HepG2 (cell line): ENCODE results near the gene MC1R. TPM values are rescaled to one million over a fixed set of nuclear protein-coding genes. Genes with fewer than 3 reads are reported as not detected.
A peak's percentile ranks its signal among the peaks of the same experiment; 100 is the strongest.

ENCODE experiments used
- ATAC-seq: fragments of 200-7000 bp; cut with Tn5 transposase; 3 replicates; pipeline ENCODE4 v1.9.1; 2020; ENCODE audit warnings: mild to moderate bottlenecking, moderate library complexity
- BruUV-seq: library from RNA; stranded (reverse); fragments of 400-500 nt; replicated peaks from 2 replicates; lab custom pipeline; 2021; lab: Mats Ljungman, UMichigan
- CTCF ChIA-PET: fragments of 300-600 bp; formaldehyde crosslinking; extraction: SDS; loops from one replicate; lab custom pipeline; 2021; ENCODE audit warnings: low total read pairs, inconsistent platforms, low intra/inter-chr PET ratio; lab: Yijun Ruan, JAX
- POLR2A ChIA-PET: fragments of 350-600 bp; sonication (Branson Sonifier 250); formaldehyde crosslinking; loops from one replicate; lab custom pipeline; 2020; ENCODE audit warnings: antibody characterized with exemption, inconsistent platforms; lab: Yijun Ruan, JAX
- DNase-seq: peaks from one replicate; pipeline ENCODE4 v3.0.0-alpha.2; 2015; ENCODE audit warnings: low spot score
- FAIRE-seq: peaks from 3 replicates; lab custom pipeline; 2011; peaks lifted over from hg19 to GRCh38; lab: Jason Lieb, UNC
- H2AFZ ChIP-seq: one replicate; pipeline ENCODE4 v1.6.1; 2011; ENCODE audit warnings: low read length, inconsistent platforms
- H3K27ac ChIP-seq: fragments of 300-600 bp; 3 replicates; pipeline ENCODE4 v1.8.0; 2011; ENCODE audit warnings: mixed run types, mild to moderate bottlenecking, mixed read lengths, low read length, inconsistent platforms; ENCODE audit not compliant: insufficient read depth; ENCODE audit errors: extremely low read length
- H3K27me3 ChIP-seq, 2 experiments: fragments of 200-600 bp in 1 of 2; 2 replicates in 1 of 2; 3 replicates in 1 of 2; pipeline versions ENCODE4 v1.6.0 to v1.8.0; 2011; ENCODE audit warnings: low read length in 2 of 2, mild to moderate bottlenecking in 2 of 2, moderate library complexity in 2 of 2, inconsistent platforms in 1 of 2; ENCODE audit not compliant: insufficient read depth in 2 of 2, control insufficient read depth in 1 of 2
- H3K36me3 ChIP-seq, 2 experiments: fragments of 200-600 bp in 1 of 2; replicated peaks in 1 of 2; 2 replicates in 1 of 2; 3 replicates in 1 of 2; pipeline versions ENCODE4 v1.5.1 to v1.8.0; 2011; ENCODE audit warnings: low read length in 2 of 2, inconsistent platforms in 1 of 2; ENCODE audit not compliant: insufficient read depth in 2 of 2, control insufficient read depth in 1 of 2
- H3K4me1 ChIP-seq: 2 replicates; pipeline ENCODE4 v1.5.1; 2012; ENCODE audit warnings: low read length, inconsistent platforms; ENCODE audit not compliant: insufficient read depth
- H3K4me2 ChIP-seq: 2 replicates; pipeline ENCODE4 v1.6.0; 2011; ENCODE audit warnings: low read depth, low read length, inconsistent platforms
- H3K4me3 ChIP-seq, 3 experiments: fragments of 200-600 bp in 1 of 3; sonication (generic), shearing (Covaris generic) in 1 of 3; replicated peaks in 1 of 3; 2 replicates each; pipeline ENCODE4 v1.5.1; 2011 to 2016; ENCODE audit warnings: low read length in 3 of 3, inconsistent platforms in 2 of 3, low read depth in 2 of 3, mild to moderate bottlenecking in 2 of 3, control low read depth in 1 of 3, mixed read lengths in 1 of 3; ENCODE audit not compliant: insufficient read depth in 1 of 3
- H3K79me2 ChIP-seq: one replicate; pipeline ENCODE4 v1.6.1; 2011; ENCODE audit warnings: low read length, inconsistent platforms; ENCODE audit not compliant: insufficient read depth
- H3K9ac ChIP-seq: 2 replicates; pipeline ENCODE4 v1.6.0; 2011; ENCODE audit warnings: mild to moderate bottlenecking, low read depth, low read length, inconsistent platforms; ENCODE audit not compliant: insufficient read depth
- H3K9me3 ChIP-seq: 2 replicates; pipeline ENCODE4 v1.5.1; 2012; ENCODE audit warnings: mild to moderate bottlenecking, low read length
- H4K20me1 ChIP-seq: 2 replicates; pipeline ENCODE4 v1.6.0; 2011; ENCODE audit warnings: inconsistent platforms, mild to moderate bottlenecking, low read length, moderate library complexity; ENCODE audit not compliant: insufficient read depth
- ASH2L ChIP-seq: fragments of 300-600, 200-600 bp; sonication (generic); IDR thresholded peaks from 2 replicates; pipeline ENCODE4 v1.7.0; 2017; ENCODE audit warnings: low read depth, mild to moderate bottlenecking, moderate library complexity, mixed read lengths, low read length; ENCODE audit not compliant: insufficient read length
- CENPT ChIP-seq: sonication (generic); formaldehyde crosslinking; IDR thresholded peaks from 2 replicates; pipeline ENCODE4 v1.8.0; 2022; ENCODE audit warnings: low read depth, mild to moderate bottlenecking, moderate library complexity, missing genetic modification reagents
- ETS1 ChIP-seq: sonication (generic); formaldehyde crosslinking; IDR thresholded peaks from 2 replicates; pipeline ENCODE4 v1.4.0; 2020; ENCODE audit warnings: missing genetic modification reagents
- HNF4A ChIP-seq: sonication (generic); formaldehyde crosslinking; IDR thresholded peaks from 2 replicates; pipeline ENCODE4 v1.4.0; 2020; ENCODE audit warnings: missing genetic modification reagents
- MAF1 ChIP-seq: sonication (generic); formaldehyde crosslinking; IDR thresholded peaks from 2 replicates; pipeline ENCODE4 v1.5.0; 2020; ENCODE audit warnings: missing genetic modification reagents, borderline replicate concordance
- MEIS2 ChIP-seq: sonication (generic); formaldehyde crosslinking; IDR thresholded peaks from 2 replicates; pipeline ENCODE4 v1.9.0; 2021; ENCODE audit warnings: mild to moderate bottlenecking, missing genetic modification reagents
- NR2F1 ChIP-seq, 2 experiments: fragments of 450-650 bp in 1 of 2; formaldehyde crosslinking in 1 of 2; IDR thresholded peaks; 2 replicates each; pipeline versions ENCODE4 v1.5.0 to v1.6.1; 2016 to 2020; ENCODE audit warnings: mild to moderate bottlenecking in 1 of 2, missing compliant biosample characterization in 1 of 2, missing genetic modification reagents in 1 of 2, moderate library complexity in 1 of 2
- POLR2G ChIP-seq: fragments of 200-400 bp; formaldehyde crosslinking; IDR thresholded peaks from 2 replicates; pipeline ENCODE4 v1.6.1; 2018; ENCODE audit warnings: mild to moderate bottlenecking, low read depth, low read length, moderate library complexity
- SALL1 ChIP-seq: sonication (generic); formaldehyde crosslinking; IDR thresholded peaks from 2 replicates; pipeline ENCODE4 v1.8.0; 2022; ENCODE audit warnings: mild to moderate bottlenecking, missing genetic modification reagents
- THAP11 ChIP-seq: IDR thresholded peaks from 2 replicates; pipeline ENCODE4 v1.6.1; 2016; ENCODE audit warnings: missing biosample characterization, missing genetic modification reagents
- ZNF12 ChIP-seq: sonication (generic); formaldehyde crosslinking; IDR thresholded peaks from 2 replicates; pipeline ENCODE4 v1.5.0; 2020; ENCODE audit warnings: missing genetic modification reagents
- ZNF18 ChIP-seq: sonication (generic); formaldehyde crosslinking; IDR thresholded peaks from 2 replicates; pipeline ENCODE4 v1.8.0; 2022; ENCODE audit warnings: mild to moderate bottlenecking, missing genetic modification reagents; ENCODE audit not compliant: insufficient replicate concordance
- ZNF256 ChIP-seq: sonication (generic); formaldehyde crosslinking; conservative IDR thresholded peaks from 2 replicates; pipeline ENCODE4 v1.4.0; 2020; ENCODE audit warnings: missing genetic modification reagents
- ZNF367 ChIP-seq: sonication (generic); formaldehyde crosslinking; IDR thresholded peaks from 2 replicates; pipeline ENCODE4 v1.4.0; 2020; ENCODE audit warnings: missing genetic modification reagents, borderline replicate concordance
- ZNF44 ChIP-seq: sonication (generic); formaldehyde crosslinking; IDR thresholded peaks from 2 replicates; pipeline ENCODE4 v1.5.1; 2020; ENCODE audit warnings: mild to moderate bottlenecking, missing genetic modification reagents
- ZNF703 ChIP-seq: sonication (generic); formaldehyde crosslinking; IDR thresholded peaks from 2 replicates; pipeline ENCODE4 v1.5.1; 2020; ENCODE audit warnings: missing genetic modification reagents, mild to moderate bottlenecking, moderate library complexity, borderline replicate concordance
- WGBS: methylation state at CpG from one replicate; pipeline ENCODE4 v1.1.6; 2017; ENCODE audit warnings: low lambda C conversion rate; 5-methylcytosine and 5-hydroxymethylcytosine counted together
- in situ Hi-C: cut with HindIII; loops from 2 replicates; pipeline ENCODE4 v1.10.0; 2017; ENCODE audit warnings: low pct_unique_long_range_greater_than_20kb; ENCODE audit not compliant: extremely low pct_ligation_motif_present
- intact Hi-C: fragments of 100-400 bp; cut with micrococcal nuclease; formaldehyde crosslinking; loops from one replicate; pipeline ENCODE4 v1.10.0; 2022; ENCODE audit not compliant: unreplicated experiment
- polyA plus RNA-seq, 8 experiments: library from polyadenylated mRNA; depleted of rRNA in 3 of 8; stranded (reverse) in 7 of 8; unstranded in 1 of 8; fragments of >200 nt; fragmentation: Illumina TruSeq in 4 of 8; extraction: Trizol in 4 of 8; gene quantifications; 2 replicates each; pipeline versions ENCODE4 v1.2.1 to v1.2.3, GENCODE V29; 2011 to 2016; ENCODE audit warnings: low read depth in 4 of 8, missing spikeins in 1 of 8, mixed read lengths in 1 of 8; ENCODE audit not compliant: insufficient read depth in 1 of 8
- total RNA-seq, 5 experiments: library from RNA; depleted of rRNA; stranded (reverse); fragments of >200 nt; fragmentation: Illumina TruSeq; extraction: Trizol; gene quantifications; 2 replicates each; pipeline ENCODE4 v1.2.3, GENCODE V29; 2016; ENCODE audit warnings: low read depth in 1 of 5
- TF ChIP-seq, protein P1 (sequence below): sonication (generic); formaldehyde crosslinking; IDR thresholded peaks from 2 replicates; pipeline ENCODE4 v1.4.0; 2020; ENCODE audit warnings: missing genetic modification reagents, mild to moderate bottlenecking, borderline replicate concordance

Gene MC1R
- total and polyA plus RNA-seq, 2 of the 13 experiments (the other 11 are each of a cell fraction or from before 2014, with no cell fraction given), result 9.1 to 14.8 TPM

DNA sequence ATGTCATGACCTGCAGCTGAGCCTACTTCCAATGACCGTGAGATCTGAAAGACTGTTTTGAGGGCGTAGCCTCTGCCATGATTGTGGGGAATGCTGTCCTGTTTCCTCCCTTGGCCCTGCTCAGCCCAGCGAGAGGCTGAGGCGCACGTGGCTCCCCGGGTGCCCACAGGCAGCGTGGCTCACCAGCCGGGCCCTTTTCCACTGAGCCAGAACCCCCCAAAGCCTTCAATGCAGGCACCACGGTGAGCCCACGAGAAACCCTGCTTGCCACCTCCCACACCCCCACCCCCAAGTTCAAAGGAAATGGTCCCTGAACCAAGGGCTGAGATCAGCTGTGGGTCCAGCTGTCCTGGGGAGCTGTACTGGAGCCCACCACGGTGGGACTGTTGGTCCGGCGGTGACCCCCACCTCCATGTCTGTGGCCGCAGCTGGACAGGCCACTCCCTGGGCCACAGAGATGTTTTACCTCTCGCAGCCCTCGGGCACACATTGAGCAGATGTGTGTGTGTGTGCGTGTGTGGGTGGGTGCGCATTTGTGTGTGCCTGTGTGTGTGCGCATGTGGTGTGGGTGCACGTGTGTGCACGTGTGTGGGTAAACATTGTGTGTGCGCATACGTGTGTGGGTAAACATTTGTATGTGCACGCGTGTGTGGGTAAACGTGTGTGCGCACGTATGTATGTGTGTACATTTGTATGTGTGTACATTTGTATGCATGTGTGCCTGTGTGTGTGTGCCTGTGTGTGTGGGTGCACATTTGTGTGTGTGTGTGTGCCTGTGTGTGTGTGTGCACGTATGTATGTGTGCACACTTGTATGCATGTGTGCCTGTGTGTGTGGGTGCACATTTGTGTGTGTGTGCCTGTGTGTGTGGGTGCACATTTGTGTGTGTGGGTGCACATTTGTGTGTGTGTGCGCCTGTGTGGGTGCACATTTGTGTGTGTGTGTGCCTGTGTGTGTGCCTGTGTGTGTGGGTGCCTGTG, 5.0 kb upstream of the MC1R start:
- FAIRE-seq, result no peak
- in situ Hi-C loops, result no loop called here
- no peak for TF ChIP-seq MAF1 (CRISPR knock-in tag)
- 0 out of 2 replicates have a peak, but pooled peaks have one; percentile 14 for TF ChIP-seq SALL1
- TF ChIP-seq THAP11 (CRISPR knock-in tag), result no peak
- no peak for TF ChIP-seq HNF4A (CRISPR knock-in tag)
- TF ChIP-seq ZNF18 (CRISPR knock-in tag), result no peak
- TF ChIP-seq, protein P1, sequence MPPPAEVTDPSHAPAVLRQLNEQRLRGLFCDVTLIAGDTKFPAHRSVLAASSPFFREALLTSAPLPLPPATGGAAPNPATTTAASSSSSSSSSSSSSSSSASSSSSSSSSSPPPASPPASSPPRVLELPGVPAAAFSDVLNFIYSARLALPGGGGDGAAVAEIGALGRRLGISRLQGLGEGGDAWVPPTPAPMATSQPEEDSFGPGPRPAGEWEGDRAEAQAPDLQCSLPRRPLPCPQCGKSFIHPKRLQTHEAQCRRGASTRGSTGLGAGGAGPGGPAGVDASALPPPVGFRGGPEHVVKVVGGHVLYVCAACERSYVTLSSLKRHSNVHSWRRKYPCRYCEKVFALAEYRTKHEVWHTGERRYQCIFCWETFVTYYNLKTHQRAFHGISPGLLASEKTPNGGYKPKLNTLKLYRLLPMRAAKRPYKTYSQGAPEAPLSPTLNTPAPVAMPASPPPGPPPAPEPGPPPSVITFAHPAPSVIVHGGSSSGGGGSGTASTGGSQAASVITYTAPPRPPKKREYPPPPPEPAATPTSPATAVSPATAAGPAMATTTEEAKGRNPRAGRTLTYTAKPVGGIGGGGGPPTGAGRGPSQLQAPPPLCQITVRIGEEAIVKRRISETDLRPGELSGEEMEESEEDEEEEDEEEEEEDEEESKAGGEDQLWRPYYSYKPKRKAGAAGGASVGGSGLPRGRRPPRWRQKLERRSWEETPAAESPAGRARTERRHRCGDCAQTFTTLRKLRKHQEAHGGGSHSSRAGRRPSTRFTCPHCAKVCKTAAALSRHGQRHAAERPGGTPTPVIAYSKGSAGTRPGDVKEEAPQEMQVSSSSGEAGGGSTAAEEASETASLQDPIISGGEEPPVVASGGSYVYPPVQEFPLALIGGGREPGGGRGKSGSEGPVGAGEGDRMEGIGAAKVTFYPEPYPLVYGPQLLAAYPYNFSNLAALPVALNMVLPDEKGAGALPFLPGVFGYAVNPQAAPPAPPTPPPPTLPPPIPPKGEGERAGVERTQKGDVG (CRISPR knock-in tag), result peak; percentile 82; the same call in 1 of the 2 replicates
- TF ChIP-seq MEIS2 (CRISPR knock-in tag), result no peak
- no peak for TF ChIP-seq ZNF12 (CRISPR knock-in tag)
- TF ChIP-seq ZNF44 (CRISPR knock-in tag), result no peak
- TF ChIP-seq ZNF703 (CRISPR knock-in tag), result no peak
- peak; percentile 44; the same call in 1 of the 2 replicates for TF ChIP-seq POLR2G
- TF ChIP-seq ZNF256 (CRISPR knock-in tag), result no peak
- TF ChIP-seq ASH2L, result no peak
- TF ChIP-seq ETS1 (CRISPR knock-in tag), result no peak
- TF ChIP-seq ZNF367 (CRISPR knock-in tag), result no peak
- no peak for TF ChIP-seq NR2F1 (CRISPR knock-in tag; IDR thresholded peaks at IDR 0.05)
- no peak; the same call in 1 of the 2 replicates for TF ChIP-seq CENPT (CRISPR knock-in tag)

More for the DNA sequence above, 5.0 kb upstream of the MC1R start:
- no TSS peak for BruUV-seq
- H3K4me3 ChIP-seq, result no peak overlapping the region
- DNase-seq (no peak), ATAC-seq (no peak)
- WGBS, result 86% methylated on average over 29 of the region's 30 CpGs
- H4K20me1 ChIP-seq, result no peaks in the 10 kb centered on the region; the same call in 1 of the 2 replicates
- no peak overlapping the region for H2AFZ ChIP-seq
- ChIA-PET POLR2A (interaction anchor here (8.1 kb wide), 1 partner anchor 9 kb away, joined by 78 read pairs; the partner anchor contains the start of gene TUBB3), CTCF (no interaction called here)
- H3K9ac ChIP-seq, result no peak overlapping the region
- intact Hi-C loops, result no loop called here
- no peaks in the 10 kb centered on the region for H3K27me3 ChIP-seq
- H3K79me2 ChIP-seq, result no peaks in the 10 kb centered on the region
- H3K4me2 ChIP-seq, result no peak overlapping the region
- peaks cover 54% of the 10 kb centered on the region for H3K4me1 ChIP-seq
- peak overlapping the region; percentile 50 for H3K27ac ChIP-seq
- H3K9me3 ChIP-seq, result no peaks in the 10 kb centered on the region
- H3K36me3 ChIP-seq, result peaks cover 2 to 11% of the 10 kb centered on the region in 2 experiments; a peak in 4 of 5 replicates
